Transverse colon (tissue), 4 donors: Measurements from ENCODE around the gene ANKS3. TPM values are rescaled to one million over a fixed set of nuclear protein-coding genes. Genes with fewer than 3 reads are reported as not detected.

Source experiments
- DNase-seq: peaks from one replicate; pipeline ENCODE4 v3.0.0-alpha.2; 2019
- H3K27ac ChIP-seq, 4 donors: fragments of 200-600 bp; sonication (generic); 2 replicates each; pipeline ENCODE4 v1.5.1; 2016 to 2018; ENCODE audit warnings: inconsistent platforms in 4 of 4
- H3K27me3 ChIP-seq: fragments of 200-600 bp; sonication (generic); 2 replicates; pipeline ENCODE4 v1.5.1; 2017; ENCODE audit warnings: inconsistent platforms
- H3K36me3 ChIP-seq, 4 donors: fragments of 200-600 bp; sonication (generic); 2 replicates each; pipeline ENCODE4 v1.5.1; 2017 to 2019; ENCODE audit warnings: inconsistent platforms in 4 of 4
- H3K4me1 ChIP-seq, 4 donors: fragments of 200-600 bp; sonication (generic); 2 replicates each; pipeline ENCODE4 v1.5.1; 2017 to 2020; ENCODE audit warnings: inconsistent platforms in 4 of 4
- H3K4me3 ChIP-seq, 4 donors: fragments of 200-600 bp; sonication (generic); 1 replicate in 1 of 4; 2 replicates in 3 of 4; pipeline versions ENCODE4 v1.5.1 to v1.6.1; 2017 to 2019; ENCODE audit warnings: inconsistent platforms in 4 of 4
- H3K9me3 ChIP-seq, 2 donors: fragments of 200-600 bp; sonication (generic); 2 replicates each; pipeline ENCODE4 v1.5.1; 2017 to 2019; ENCODE audit warnings: inconsistent platforms in 2 of 2
- EP300 ChIP-seq: sonication (generic); formaldehyde crosslinking; IDR thresholded peaks from one replicate; pipeline ENCODE4 v1.6.1; 2017; ENCODE audit warnings: antibody characterized with exemption, low read depth
- POLR2A ChIP-seq: fragments of 450-650 bp; IDR thresholded peaks from one replicate; pipeline ENCODE4 v1.6.1; 2016; ENCODE audit warnings: antibody characterized with exemption, mild to moderate bottlenecking, moderate library complexity
- POLR2AphosphoS5 ChIP-seq, 3 donors: sonication (generic); formaldehyde crosslinking; IDR thresholded peaks; one replicate each; pipeline ENCODE4 v1.6.1; 2016; ENCODE audit warnings: antibody characterized with exemption in 3 of 3
- WGBS, 2 donors: methylation state at CpG; one replicate each; pipeline ENCODE4 v1.1.5; 2018; ENCODE audit warnings: low coverage in 1 of 2; 5-methylcytosine and 5-hydroxymethylcytosine counted together
- in situ Hi-C, 4 donors: fragments of 200-750 bp; cut with MboI; loops; one replicate each; pipeline versions ENCODE4 v1.15.0 to v1.15.1; 2017; ENCODE audit warnings: low sequenced_read_pairs in 3 of 4, low pct_ligation_motif_present in 1 of 4, low pct_unique_long_range_greater_than_20kb in 1 of 4
- intact Hi-C: fragments of 100-400 bp; cut with DNase I; formaldehyde crosslinking; loops from one replicate; pipeline ENCODE4 v1.15.1; 2023; ENCODE audit warnings: low total_unique reads
- total RNA-seq, 4 donors: library from RNA; depleted of rRNA; stranded (reverse); fragments of >200 nt; gene quantifications; one replicate each; pipeline ENCODE4 v1.1.0, GENCODE V29; 2016
- TF ChIP-seq, protein P1 (sequence below), 5 experiments: fragments of 200-600 bp in 3 of 5; fragments of 450-650 bp in 2 of 5; sonication (generic) in 3 of 5; IDR thresholded peaks; 1 replicate in 2 of 5; 2 replicates in 3 of 5; pipeline ENCODE4 v1.5.1; 2016 to 2017; ENCODE audit warnings: antibody characterized with exemption in 5 of 5, inconsistent platforms in 3 of 5, mild to moderate bottlenecking in 2 of 5, moderate library complexity in 1 of 5

ANKS3 gene
- total RNA-seq, 4 donors from 2014 or later, result 14.9 to 38.4 (median 25.0) TPM

DNA sequence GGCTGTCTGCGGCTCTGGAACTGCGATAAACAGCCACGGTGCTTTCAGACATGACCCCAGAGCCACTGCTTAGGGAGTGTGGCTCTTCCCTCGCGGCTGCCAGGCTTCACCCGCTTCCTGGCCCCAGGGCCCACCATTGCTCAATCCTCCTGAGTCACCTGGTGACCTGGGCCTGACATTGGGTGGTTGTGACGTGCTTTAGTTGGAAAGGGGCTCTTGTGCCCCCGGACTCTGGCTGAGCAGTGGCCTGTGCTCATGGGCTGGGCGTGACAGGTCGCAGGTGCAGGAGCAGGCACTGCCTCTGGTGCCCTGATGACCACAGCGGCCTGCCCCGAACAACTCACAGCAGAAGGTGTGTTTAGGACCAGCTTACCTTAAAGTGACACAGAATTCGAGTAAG, 49.3 kb downstream of the ANKS3 start:
- H3K9me3 ChIP-seq, result no peaks in the 10 kb centered on the region
- no peaks in the 10 kb centered on the region for H3K27me3 ChIP-seq
- intact Hi-C loops (no loop called here), in situ Hi-C loops (no loop called here)
- H3K36me3 ChIP-seq, result peaks cover 0 to 20% (median 5%) of the 10 kb centered on the region in 4 donors
- no peak for DNase-seq
- H3K27ac ChIP-seq, result no peak overlapping the region
- H3K4me1 ChIP-seq, result peaks cover 0 to 12% (median 5%) of the 10 kb centered on the region in 4 donors
- no peak for TF ChIP-seq POLR2A
- H3K4me3 ChIP-seq, result no peak overlapping the region
- WGBS, 2 donors, result 96% methylated on average over 13 of the region's 13 CpGs; no CpG with 5 or more reads in 1 of the 2 donors

DNA sequence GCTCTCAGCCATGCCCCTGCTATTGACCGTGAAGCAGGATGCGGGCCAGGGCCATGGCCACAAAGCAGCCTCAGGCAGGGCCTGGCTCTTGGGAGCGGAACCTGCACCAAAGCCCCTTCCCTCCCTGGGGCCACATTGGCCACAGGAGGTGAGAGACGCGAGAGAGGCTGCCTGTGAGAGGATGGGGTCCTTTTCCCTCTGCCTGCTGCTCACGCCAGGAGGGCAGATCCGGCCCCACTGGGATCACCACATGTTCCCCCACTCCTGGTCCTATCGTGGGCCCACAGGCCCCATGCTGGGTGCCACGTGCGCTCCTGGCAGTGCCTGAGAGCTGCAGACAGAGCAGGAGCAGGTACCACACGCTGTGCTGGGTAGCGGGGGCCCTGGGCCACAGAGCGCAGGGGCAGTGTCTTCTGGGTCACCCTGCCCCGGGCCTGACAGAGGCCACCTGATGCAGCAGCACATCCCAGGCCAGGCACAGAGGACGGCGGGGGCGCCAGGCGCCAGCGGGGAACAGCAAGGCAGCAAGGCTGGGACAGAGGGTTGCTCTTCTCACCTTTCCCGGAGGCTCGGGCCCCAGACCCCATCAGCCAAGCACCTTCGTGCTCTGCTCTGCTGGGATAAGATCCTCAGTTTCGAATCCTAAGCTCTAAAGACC, 49.9 kb downstream of the ANKS3 start:
- TF ChIP-seq, protein P1, sequence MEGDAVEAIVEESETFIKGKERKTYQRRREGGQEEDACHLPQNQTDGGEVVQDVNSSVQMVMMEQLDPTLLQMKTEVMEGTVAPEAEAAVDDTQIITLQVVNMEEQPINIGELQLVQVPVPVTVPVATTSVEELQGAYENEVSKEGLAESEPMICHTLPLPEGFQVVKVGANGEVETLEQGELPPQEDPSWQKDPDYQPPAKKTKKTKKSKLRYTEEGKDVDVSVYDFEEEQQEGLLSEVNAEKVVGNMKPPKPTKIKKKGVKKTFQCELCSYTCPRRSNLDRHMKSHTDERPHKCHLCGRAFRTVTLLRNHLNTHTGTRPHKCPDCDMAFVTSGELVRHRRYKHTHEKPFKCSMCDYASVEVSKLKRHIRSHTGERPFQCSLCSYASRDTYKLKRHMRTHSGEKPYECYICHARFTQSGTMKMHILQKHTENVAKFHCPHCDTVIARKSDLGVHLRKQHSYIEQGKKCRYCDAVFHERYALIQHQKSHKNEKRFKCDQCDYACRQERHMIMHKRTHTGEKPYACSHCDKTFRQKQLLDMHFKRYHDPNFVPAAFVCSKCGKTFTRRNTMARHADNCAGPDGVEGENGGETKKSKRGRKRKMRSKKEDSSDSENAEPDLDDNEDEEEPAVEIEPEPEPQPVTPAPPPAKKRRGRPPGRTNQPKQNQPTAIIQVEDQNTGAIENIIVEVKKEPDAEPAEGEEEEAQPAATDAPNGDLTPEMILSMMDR (IDR thresholded peaks at IDR 0.05), result no peak
- TF ChIP-seq EP300 (no peak), POLR2AphosphoS5 (IDR thresholded peaks at IDR 0.05) (no peak), POLR2A (no peak)
- H3K4me3 ChIP-seq, result no peak overlapping the region
- in situ Hi-C loops (no loop called here), intact Hi-C loops (no loop called here)
- peaks cover 0 to 17% (median 11%) of the 10 kb centered on the region in 4 donors for H3K4me1 ChIP-seq
- H3K9me3 ChIP-seq, result no peaks in the 10 kb centered on the region
- DNase-seq, result no peak
- H3K36me3 ChIP-seq, result peaks cover 0 to 20% (median 5%) of the 10 kb centered on the region in 4 donors
- H3K27ac ChIP-seq, result no peak overlapping the region
- H3K27me3 ChIP-seq, result no peaks in the 10 kb centered on the region
- 99% methylated on average over 17 of the region's 23 CpGs; no CpG with 5 or more reads in 1 of the 2 donors for WGBS, 2 donors

DNA sequence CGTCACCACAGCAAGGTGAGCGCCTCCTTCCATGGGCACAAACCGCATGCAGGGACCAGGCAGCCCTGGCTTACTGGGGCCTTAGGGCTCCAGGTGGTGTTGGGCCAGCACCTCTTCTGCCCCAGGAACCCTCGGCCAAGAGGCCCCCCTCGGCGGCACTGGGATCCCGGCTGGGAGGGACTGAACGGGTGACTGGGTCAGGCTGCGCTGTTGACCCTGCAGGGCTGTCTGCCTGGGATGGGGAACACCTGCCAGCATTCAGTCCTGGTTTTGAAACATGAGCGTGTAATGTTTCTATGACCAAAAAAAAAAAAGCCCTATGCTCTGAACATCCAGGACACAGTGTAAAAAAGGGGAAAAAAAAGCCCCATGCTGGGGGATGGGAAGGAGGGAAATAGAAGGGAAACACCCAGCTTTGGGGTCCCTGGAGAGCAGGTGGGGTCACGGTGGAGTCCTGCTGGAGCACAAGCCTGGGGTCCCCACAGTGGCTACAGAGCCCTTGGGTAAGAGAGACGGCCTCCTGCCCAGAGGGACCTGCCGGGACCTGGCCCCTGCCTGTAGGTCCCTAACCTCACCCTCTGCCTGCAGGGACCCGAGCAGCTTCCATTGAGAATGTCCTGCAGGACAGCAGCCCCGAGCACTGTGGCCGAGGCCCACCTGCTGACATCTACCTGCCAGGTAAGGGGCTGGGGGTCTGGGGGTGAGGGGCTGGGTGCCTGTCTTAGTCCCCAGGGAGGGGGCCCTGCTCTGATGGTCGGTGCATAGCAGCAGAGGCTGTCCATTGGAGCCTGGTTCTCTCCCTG, 50.6 kb downstream of the ANKS3 start:
- H3K36me3 ChIP-seq, result peaks cover 0 to 20% (median 5%) of the 10 kb centered on the region in 4 donors
- no peaks in the 10 kb centered on the region for H3K27me3 ChIP-seq
- TF ChIP-seq POLR2A (no peak), EP300 (no peak), POLR2AphosphoS5 (IDR thresholded peaks at IDR 0.05) (no peak)
- TF ChIP-seq, protein P1 (IDR thresholded peaks at IDR 0.05), result no peak
- WGBS, 2 donors, result 89% methylated on average over 13 of the region's 17 CpGs; no CpG with 5 or more reads in 1 of the 2 donors
- in situ Hi-C loops (no loop called here), intact Hi-C loops (no loop called here)
- H3K4me1 ChIP-seq, result peaks cover 0 to 24% (median 18%) of the 10 kb centered on the region in 4 donors
- H3K4me3 ChIP-seq, result no peak overlapping the region
- H3K9me3 ChIP-seq, result no peaks in the 10 kb centered on the region
- peak overlapping the region in 1 of 4 donors; percentile 25 for H3K27ac ChIP-seq
- DNase-seq, result no peak

DNA sequence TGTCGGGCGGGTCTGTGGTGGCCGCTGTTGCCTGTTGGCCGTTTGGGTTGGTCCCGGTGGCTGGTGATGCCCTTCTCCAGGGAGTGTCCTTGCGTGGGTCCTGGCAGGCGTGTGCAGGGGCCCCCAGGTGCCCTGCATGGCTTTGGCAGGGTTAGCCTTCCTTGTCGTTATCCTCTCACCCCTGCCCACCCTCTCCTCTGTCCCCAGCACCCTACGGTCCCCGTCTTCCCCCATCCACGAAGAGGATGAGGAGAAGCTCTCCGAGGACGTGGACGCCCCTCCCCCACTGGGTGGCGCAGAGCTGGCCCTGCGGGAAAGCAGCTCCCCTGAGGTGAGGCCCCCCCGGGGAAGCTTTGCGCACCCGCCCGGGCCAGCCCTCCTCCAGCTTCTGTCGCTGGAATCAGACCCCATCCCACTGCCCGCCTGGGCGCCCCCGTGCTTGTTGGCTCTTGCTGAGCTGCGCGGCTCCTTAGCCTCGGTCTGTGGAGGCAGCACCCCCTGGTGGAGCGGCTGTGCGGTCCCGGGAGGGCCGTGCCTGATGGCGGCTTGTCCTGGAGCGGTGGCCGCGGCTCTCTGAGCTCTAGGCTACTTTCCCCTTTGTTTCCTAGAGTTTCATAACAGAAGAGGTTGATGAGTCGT, 51.3 kb downstream of the ANKS3 start:
- H3K27me3 ChIP-seq, result no peaks in the 10 kb centered on the region
- in situ Hi-C loops (no loop called here), intact Hi-C loops (no loop called here)
- DNase-seq, result no peak
- peaks cover 0 to 26% (median 18%) of the 10 kb centered on the region in 4 donors for H3K4me1 ChIP-seq
- no peak for TF ChIP-seq POLR2AphosphoS5 (IDR thresholded peaks at IDR 0.05)
- TF ChIP-seq, protein P1 (IDR thresholded peaks at IDR 0.05), result peak in 4 of 5 experiments; percentile 33 to 35 (median 34)
- no peak for TF ChIP-seq POLR2A
- no peak for TF ChIP-seq EP300
- no peak overlapping the region for H3K4me3 ChIP-seq
- H3K36me3 ChIP-seq, result peaks cover 0 to 20% (median 5%) of the 10 kb centered on the region in 4 donors
- H3K27ac ChIP-seq, result peak overlapping the region in 1 of 4 donors; percentile 25
- H3K9me3 ChIP-seq, result no peaks in the 10 kb centered on the region
- 87% methylated on average over 29 of the region's 36 CpGs; no CpG with 5 or more reads in 1 of the 2 donors for WGBS, 2 donors
